Measurements from ENCODE around the gene CRISPLD2. TPM values are rescaled to one million over a fixed set of nuclear protein-coding genes. Genes with fewer than 3 reads are reported as not detected.
"Not testable (repeated sequence)": the region's sequence is repeated elsewhere in the genome, so short reads cannot be mapped to it uniquely, and the experiment has no call there.

Gene CRISPLD2
- total RNA-seq, 4 donors from 2014 or later, result 54.9 to 109 (median 63.4) TPM

GRCh38 chr16:84856811-84857210 lies 37.0 kb downstream of the CRISPLD2 start:
- Histone ChIP-seq H3K9me3 (peaks cover 10% of the 10 kb centered on the region), H3K36me3 (peaks cover 81% of the 10 kb centered on the region)
- 74% methylated on average over 3 of the region's 5 CpGs for WGBS
- H3K4me3 ChIP-seq; DNase-seq (ENCODE audit: low spot score in 2 of 2); H3K27me3 ChIP-seq; H3K27ac ChIP-seq; H3K4me1 ChIP-seq: not testable (repeated sequence)

DNA sequence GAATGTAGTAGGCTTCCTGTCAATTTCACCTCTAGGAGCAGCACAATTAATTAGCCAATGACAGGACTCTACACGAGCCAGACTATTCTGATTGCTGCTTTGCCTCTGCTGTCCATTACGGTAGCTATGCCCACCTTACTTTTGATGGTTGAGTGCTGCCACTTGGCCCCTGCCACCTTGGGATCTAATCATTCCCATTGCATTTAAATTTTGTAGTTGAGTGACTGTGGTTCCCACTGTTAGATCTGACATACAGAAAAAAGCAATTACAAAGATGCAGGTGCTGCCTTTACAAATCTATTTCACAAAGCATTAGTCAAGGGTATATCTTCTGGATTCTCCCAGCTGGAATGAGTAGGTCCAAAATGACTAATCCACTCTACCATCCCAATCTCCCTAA lies 39.9 kb downstream of the CRISPLD2 start:
- TF ChIP-seq POLR2AphosphoS5 (IDR thresholded peaks at IDR 0.05) (no peak), EP300 (IDR thresholded peaks at IDR 0.05) (no peak), POLR2A (IDR thresholded peaks at IDR 0.05) (no peak)
- TF ChIP-seq, protein P1, sequence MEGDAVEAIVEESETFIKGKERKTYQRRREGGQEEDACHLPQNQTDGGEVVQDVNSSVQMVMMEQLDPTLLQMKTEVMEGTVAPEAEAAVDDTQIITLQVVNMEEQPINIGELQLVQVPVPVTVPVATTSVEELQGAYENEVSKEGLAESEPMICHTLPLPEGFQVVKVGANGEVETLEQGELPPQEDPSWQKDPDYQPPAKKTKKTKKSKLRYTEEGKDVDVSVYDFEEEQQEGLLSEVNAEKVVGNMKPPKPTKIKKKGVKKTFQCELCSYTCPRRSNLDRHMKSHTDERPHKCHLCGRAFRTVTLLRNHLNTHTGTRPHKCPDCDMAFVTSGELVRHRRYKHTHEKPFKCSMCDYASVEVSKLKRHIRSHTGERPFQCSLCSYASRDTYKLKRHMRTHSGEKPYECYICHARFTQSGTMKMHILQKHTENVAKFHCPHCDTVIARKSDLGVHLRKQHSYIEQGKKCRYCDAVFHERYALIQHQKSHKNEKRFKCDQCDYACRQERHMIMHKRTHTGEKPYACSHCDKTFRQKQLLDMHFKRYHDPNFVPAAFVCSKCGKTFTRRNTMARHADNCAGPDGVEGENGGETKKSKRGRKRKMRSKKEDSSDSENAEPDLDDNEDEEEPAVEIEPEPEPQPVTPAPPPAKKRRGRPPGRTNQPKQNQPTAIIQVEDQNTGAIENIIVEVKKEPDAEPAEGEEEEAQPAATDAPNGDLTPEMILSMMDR (IDR thresholded peaks at IDR 0.05), result no peak
- Histone ChIP-seq H3K4me3 (no peak overlapping the region), H3K9me3 (peaks cover 10% of the 10 kb centered on the region), H3K27me3 (no peaks in the 10 kb centered on the region), H3K36me3 (peaks cover 71% of the 10 kb centered on the region), H3K27ac (no peak overlapping the region), H3K4me1 (no peaks in the 10 kb centered on the region)
- no peak for DNase-seq (ENCODE audit: low spot score in 2 of 2)
- WGBS, result 96% methylated on average over 2 of the region's 2 CpGs

GRCh38 chr16:84860383-84860782 lies 40.6 kb downstream of the CRISPLD2 start:
- Histone ChIP-seq H3K9me3 (peaks cover 10% of the 10 kb centered on the region), H3K4me1 (no peaks in the 10 kb centered on the region), H3K27ac (no peak overlapping the region), H3K27me3 (no peaks in the 10 kb centered on the region), H3K4me3 (no peak overlapping the region), H3K36me3 (peaks cover 66% of the 10 kb centered on the region)
- no peak for DNase-seq (ENCODE audit: low spot score in 2 of 2)
- no peak for TF ChIP-seq POLR2A (IDR thresholded peaks at IDR 0.05)
- TF ChIP-seq POLR2AphosphoS5 (IDR thresholded peaks at IDR 0.05), result no peak
- TF ChIP-seq, protein P1 (IDR thresholded peaks at IDR 0.05), result no peak
- TF ChIP-seq EP300 (IDR thresholded peaks at IDR 0.05), result no peak
- 99% methylated on average over 9 of the region's 9 CpGs for WGBS

- no peak for DNase-seq (ENCODE audit: low spot score in 2 of 2)
- TF ChIP-seq, protein P1 (IDR thresholded peaks at IDR 0.05), result no peak
- no peak for TF ChIP-seq POLR2AphosphoS5 (IDR thresholded peaks at IDR 0.05)
- TF ChIP-seq POLR2A (IDR thresholded peaks at IDR 0.05), result no peak
- no peak for TF ChIP-seq EP300 (IDR thresholded peaks at IDR 0.05)
- Histone ChIP-seq H3K4me3 (no peak overlapping the region), H3K9me3 (peaks cover 10% of the 10 kb centered on the region), H3K27me3 (no peaks in the 10 kb centered on the region), H3K36me3 (peaks cover 57% of the 10 kb centered on the region), H3K27ac (no peak overlapping the region), H3K4me1 (no peaks in the 10 kb centered on the region)
- WGBS, result 94% methylated on average over 7 of the region's 7 CpGs
Observed at GRCh38 chr16:84861671-84862070, 41.9 kb downstream of the CRISPLD2 start.

DNA sequence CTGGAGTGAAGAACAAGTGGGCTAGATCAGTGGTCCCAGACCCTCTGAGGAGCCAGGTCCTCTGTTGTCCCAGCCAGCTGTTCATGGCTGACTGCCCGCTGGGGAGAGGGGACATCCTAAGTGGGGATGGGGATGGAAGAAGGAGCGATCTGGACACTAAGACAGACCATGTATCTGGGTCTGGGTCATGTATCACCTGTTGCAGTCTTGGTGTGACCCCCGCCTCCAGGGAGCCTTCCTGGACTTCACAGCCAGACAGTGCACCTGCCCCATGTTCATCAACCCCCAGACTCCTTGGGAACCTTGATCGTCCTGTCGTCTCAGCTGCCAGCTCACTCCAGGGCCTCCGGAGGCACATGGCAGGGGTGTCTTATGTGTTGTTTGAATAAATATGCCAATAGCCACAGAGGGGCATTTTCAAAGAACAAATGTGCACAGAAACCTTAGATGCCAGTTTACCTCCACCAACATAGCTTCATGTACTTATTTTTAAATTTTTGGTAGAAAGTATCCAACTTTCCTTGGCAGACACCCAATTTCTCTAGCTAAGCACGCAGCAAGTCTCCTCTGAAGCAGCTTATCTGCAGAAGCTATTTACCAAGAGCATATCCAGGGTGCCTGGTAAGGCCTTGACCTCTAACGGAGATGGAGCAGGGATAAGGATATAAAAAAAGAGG lies 43.2 kb downstream of the CRISPLD2 start:
- Histone ChIP-seq H3K27me3 (no peaks in the 10 kb centered on the region), H3K4me3 (no peak overlapping the region), H3K36me3 (peaks cover 57% of the 10 kb centered on the region), H3K27ac (no peak overlapping the region), H3K9me3 (peaks cover 10% of the 10 kb centered on the region), H3K4me1 (no peaks in the 10 kb centered on the region)
- TF ChIP-seq POLR2AphosphoS5 (IDR thresholded peaks at IDR 0.05), result no peak
- no peak for TF ChIP-seq POLR2A (IDR thresholded peaks at IDR 0.05)
- no peak for TF ChIP-seq EP300 (IDR thresholded peaks at IDR 0.05)
- TF ChIP-seq, protein P1 (IDR thresholded peaks at IDR 0.05), result no peak
- WGBS, result 86% methylated on average over 8 of the region's 8 CpGs
- no peak for DNase-seq (ENCODE audit: low spot score in 2 of 2)

DNA sequence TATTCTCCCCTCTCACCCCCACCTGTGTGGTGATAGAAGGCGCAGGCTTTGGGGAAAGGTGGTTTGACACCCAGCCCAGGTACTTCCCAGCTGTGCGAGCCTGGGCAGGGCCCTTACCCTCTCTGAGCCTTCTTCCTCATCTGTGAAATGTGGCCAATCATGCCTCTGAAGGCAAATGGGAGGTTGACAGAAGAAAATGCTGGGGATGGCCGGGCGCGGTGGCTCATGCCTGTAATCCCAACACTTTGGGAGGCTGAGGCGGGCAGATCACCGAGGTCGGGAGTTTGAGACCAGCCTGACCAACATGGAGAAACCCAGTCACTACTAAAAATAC lies 43.7 kb downstream of the CRISPLD2 start:
- no peaks in the 10 kb centered on the region for H3K27me3 ChIP-seq
- H3K9me3 ChIP-seq, result peaks cover 10% of the 10 kb centered on the region
- H3K36me3 ChIP-seq, result peaks cover 57% of the 10 kb centered on the region
- no peak overlapping the region for H3K27ac ChIP-seq
- no peak for TF ChIP-seq POLR2A (IDR thresholded peaks at IDR 0.05)
- no peak for TF ChIP-seq EP300 (IDR thresholded peaks at IDR 0.05)
- no peak for TF ChIP-seq POLR2AphosphoS5 (IDR thresholded peaks at IDR 0.05)
- WGBS, result 96% methylated on average over 8 of the region's 8 CpGs
- H3K4me1 ChIP-seq, result no peaks in the 10 kb centered on the region
- no peak overlapping the region for H3K4me3 ChIP-seq
- no peak for DNase-seq (ENCODE audit: low spot score in 2 of 2)

Measured in suprapubic skin (tissue), 4 donors.